K562 (cell line): Measurements from ENCODE around the gene TRAF3. TPM values are rescaled to one million over a fixed set of nuclear protein-coding genes. Genes with fewer than 3 reads are reported as not detected.

Experiments used
- ATAC-seq: fragments of 200-7000 bp; cut with Tn5 transposase; 3 replicates; pipeline ENCODE4 v1.9.1; 2020; ENCODE audit warnings: moderate library complexity
- BruUV-seq: library from RNA; stranded (reverse); fragments of 400-500 nt; replicated peaks from 2 replicates; lab custom pipeline; 2021; lab: Mats Ljungman, UMichigan
- CTCF ChIA-PET: fragments of 300-600 bp; formaldehyde crosslinking; extraction: SDS; loops from one replicate; lab custom pipeline; 2021; ENCODE audit warnings: low intra/inter-chr PET ratio; lab: Yijun Ruan, JAX
- POLR2A ChIA-PET: fragments of 300-600, 350-650 bp; sonication (Branson Sonifier 250); formaldehyde crosslinking; extraction: SDS; loops from one replicate; lab custom pipeline; 2021; ENCODE audit warnings: antibody characterized with exemption, inconsistent platforms; lab: Yijun Ruan, JAX
- DNase-seq, 4 experiments: peaks; one replicate each; pipeline versions ENCODE4 v3.0.0 to v3.0.0-alpha.2; 2011 to 2018; ENCODE audit warnings: low spot score in 3 of 4, mixed read lengths in 3 of 4; ENCODE audit errors: extremely low read depth in 1 of 4
- FAIRE-seq: peaks from 2 replicates; lab custom pipeline; 2011; peaks lifted over from hg19 to GRCh38; lab: Jason Lieb, UNC
- H2AFZ ChIP-seq: 2 replicates; pipeline ENCODE4 v1.6.0; 2011; ENCODE audit warnings: low read depth, low read length, control low read depth, inconsistent platforms
- H3K27ac ChIP-seq: fragments of 200-600 bp; 3 replicates; pipeline ENCODE4 v1.8.0; 2011; ENCODE audit warnings: low read depth, mild to moderate bottlenecking, control low read depth, inconsistent platforms, low read length, moderate library complexity, mixed read lengths; ENCODE audit errors: extremely low read depth
- H3K27me3 ChIP-seq, 2 experiments: fragments of 300-600 bp in 1 of 2; 2 replicates in 1 of 2; 3 replicates in 1 of 2; pipeline versions ENCODE4 v1.6.0 to v1.8.0; 2011; ENCODE audit warnings: inconsistent platforms in 2 of 2, low read length in 2 of 2, mild to moderate bottlenecking in 1 of 2, mixed read lengths in 1 of 2, moderate library complexity in 1 of 2; ENCODE audit not compliant: control insufficient read depth in 2 of 2, insufficient read depth in 2 of 2
- H3K36me3 ChIP-seq: fragments of 300-600 bp; 3 replicates; pipeline ENCODE4 v1.8.0; 2011; ENCODE audit warnings: mild to moderate bottlenecking, low read length, inconsistent platforms; ENCODE audit not compliant: control insufficient read depth, insufficient read depth
- H3K4me1 ChIP-seq, 2 experiments: fragments of 200-600 bp in 1 of 2; replicated peaks in 1 of 2; 2 replicates in 1 of 2; 3 replicates in 1 of 2; pipeline versions ENCODE4 v1.5.1 to v1.8.0; 2011; ENCODE audit warnings: inconsistent platforms in 2 of 2, low read length in 2 of 2, mild to moderate bottlenecking in 1 of 2, mixed read lengths in 1 of 2, moderate library complexity in 1 of 2; ENCODE audit not compliant: control insufficient read depth in 2 of 2, insufficient read depth in 2 of 2
- H3K4me2 ChIP-seq: 2 replicates; pipeline ENCODE4 v1.6.1; 2011; ENCODE audit warnings: low read length, control low read depth, inconsistent platforms, mixed read lengths; ENCODE audit not compliant: insufficient read depth
- H3K4me3 ChIP-seq: fragments of 200-600 bp; sonication (generic), shearing (Covaris generic); 2 replicates; pipeline ENCODE4 v1.5.1; 2016; ENCODE audit warnings: control low read depth, inconsistent platforms
- H3K79me2 ChIP-seq: fragments of 200-600 bp; 3 replicates; pipeline ENCODE4 v1.8.0; 2011; ENCODE audit warnings: low read length, inconsistent platforms; ENCODE audit not compliant: control insufficient read depth, insufficient read depth
- H3K9ac ChIP-seq, 2 experiments: 2 replicates each; pipeline versions ENCODE4 v1.6.0 to v1.6.1; 2011; ENCODE audit warnings: low read depth in 2 of 2, low read length in 2 of 2, control low read depth in 1 of 2, inconsistent platforms in 1 of 2, mild to moderate bottlenecking in 1 of 2, mixed read lengths in 1 of 2; ENCODE audit not compliant: insufficient read depth in 1 of 2
- H3K9me1 ChIP-seq: one replicate; pipeline ENCODE4 v1.6.0; 2011; ENCODE audit warnings: inconsistent platforms, mild to moderate bottlenecking, low read length, moderate library complexity; ENCODE audit not compliant: control insufficient read depth, insufficient read depth
- H3K9me3 ChIP-seq: replicated peaks from 2 replicates; pipeline ENCODE4 v1.5.1; 2011; ENCODE audit warnings: low read depth, low read length, inconsistent platforms; ENCODE audit not compliant: control insufficient read depth, insufficient read depth
- H4K20me1 ChIP-seq: replicated peaks from 2 replicates; pipeline ENCODE4 v1.6.1; 2011; ENCODE audit warnings: low read length, inconsistent platforms, mixed read lengths; ENCODE audit not compliant: control insufficient read depth, insufficient read depth
- ARID2 ChIP-seq: fragments of 450-650 bp; IDR thresholded peaks from 2 replicates; pipeline ENCODE4 v1.6.1; 2017; ENCODE audit warnings: antibody characterized with exemption, mild to moderate bottlenecking
- NFYB ChIP-seq: IDR thresholded peaks from 2 replicates; pipeline ENCODE4 v1.6.1; 2011; ENCODE audit warnings: mild to moderate bottlenecking, moderate library complexity; ENCODE audit not compliant: insufficient read length; ENCODE audit errors: extremely low read depth
- TSC22D4 ChIP-seq: fragments of 450-650 bp; IDR thresholded peaks from 2 replicates; pipeline ENCODE4 v1.6.1; 2016; ENCODE audit warnings: missing genetic modification characterization, missing biosample characterization, control low read depth
- WGBS: fragments of 100-300 bp; shearing (Covaris generic); methylation state at CpG from one replicate; pipeline ENCODE4 v1.1.6; 2016; ENCODE audit warnings: low coverage, mixed read lengths; ENCODE audit not compliant: insufficient coverage; ENCODE audit errors: missing lambda C conversion rate; 5-methylcytosine and 5-hydroxymethylcytosine counted together
- in situ Hi-C: fragments of 300-500 bp; cut with MboI; formaldehyde crosslinking; loops from 4 replicates; pipeline ENCODE4 v1.15.0; 2018; ENCODE audit warnings: inconsistent platforms, mixed read lengths
- intact Hi-C: fragments of 100-400 bp; cut with micrococcal nuclease; formaldehyde crosslinking; loops from 2 replicates; pipeline ENCODE4 v1.14.2; 2022
- polyA plus RNA-seq, 8 experiments: library from polyadenylated mRNA; depleted of rRNA in 4 of 8; stranded (reverse) in 5 of 8; unstranded in 3 of 8; fragments of >200 nt; fragmentation: Nextera tagmentation in 2 of 8; fragmentation: Illumina TruSeq in 1 of 8; extraction: Ambion mirVana in 2 of 8; extraction: Trizol in 1 of 8; gene quantifications; 2 replicates each; pipeline versions ENCODE4 v1.2.1 to v1.2.3, GENCODE V29; 2011 to 2014; ENCODE audit warnings: inconsistent platforms in 1 of 8, missing spikeins in 1 of 8
- total RNA-seq, 7 experiments: library from RNA; depleted of rRNA in 6 of 7; stranded (reverse); fragments of >200 nt in 6 of 7; fragmentation: Illumina TruSeq in 2 of 7; extraction: Trizol in 2 of 7; gene quantifications; 2 replicates each; pipeline versions ENCODE4 v1.2.1 to v1.2.3, GENCODE V29; 2011 to 2021; ENCODE audit warnings: low replicate concordance in 1 of 7
- TF ChIP-seq, protein P1 (sequence below): sonication (generic); formaldehyde crosslinking; IDR thresholded peaks from 2 replicates; pipeline ENCODE4 v1.8.1; 2023; ENCODE audit warnings: mild to moderate bottlenecking, missing genetic modification reagents
- TF ChIP-seq, protein P2 (sequence below): fragments of 450-650 bp; IDR thresholded peaks from one replicate; pipeline ENCODE4 v1.6.1; 2018; ENCODE audit warnings: mild to moderate bottlenecking, moderate library complexity; ENCODE audit not compliant: partially characterized antibody

The TRAF3 gene
- total and polyA plus RNA-seq, 9 of the 15 experiments (the other 6 are each of a cell fraction or from before 2014, with no cell fraction given) = 0.52 to 21.3 (median 9.9) TPM

DNA sequence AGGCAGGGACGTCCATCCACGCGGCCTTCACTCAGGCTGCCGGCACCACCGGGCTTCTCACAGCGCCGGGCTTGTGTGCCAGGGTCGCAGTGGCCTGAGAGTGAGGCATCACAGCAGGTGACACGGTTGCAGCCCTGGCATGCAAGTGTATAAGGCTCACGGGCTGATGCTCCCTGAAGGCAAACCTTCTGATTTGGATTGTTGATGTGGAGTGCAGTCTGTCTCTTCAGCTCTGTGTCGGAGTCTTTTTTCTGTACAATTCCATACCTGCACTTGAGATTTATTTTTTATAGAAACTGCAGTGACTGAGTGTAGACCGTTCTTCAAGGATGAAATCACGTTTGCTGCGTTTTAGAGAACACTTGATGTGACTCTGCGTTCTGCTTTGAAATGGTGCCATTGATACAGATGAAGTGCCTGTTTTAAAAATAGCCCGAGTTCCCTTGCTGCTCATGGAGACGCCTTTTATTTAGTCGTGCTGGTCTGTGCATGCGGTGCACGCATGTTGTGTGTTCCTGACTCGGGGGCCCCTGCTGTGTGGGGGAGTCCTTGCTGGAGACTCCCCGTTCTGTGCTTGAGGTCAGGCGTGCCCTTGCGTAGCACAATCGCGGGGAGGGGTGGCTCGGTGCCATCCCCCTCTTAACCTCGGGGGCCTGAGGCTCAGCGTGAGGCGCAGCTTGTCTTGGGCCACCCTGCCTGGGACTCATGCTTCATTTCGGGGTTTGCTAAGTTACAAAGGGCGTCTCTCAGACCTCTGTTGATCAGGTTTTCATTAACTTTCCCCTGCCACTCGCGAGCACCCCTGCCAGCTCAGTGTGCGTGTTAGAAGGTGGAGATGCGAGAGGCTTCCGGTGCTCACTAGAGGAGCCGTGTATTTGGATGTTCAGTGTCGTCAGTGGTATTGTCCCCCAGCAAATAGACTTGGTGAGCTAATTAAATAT is 123.7 kb downstream of the TRAF3 start:
- Histone ChIP-seq H3K9me3 (no peaks in the 10 kb centered on the region), H3K4me3 (no peak overlapping the region), H4K20me1 (no peaks in the 10 kb centered on the region), H3K9ac (peak overlapping the region in 1 of 2 experiments; percentile 32; a peak in 1 of 4 replicates), H3K9me1 (no peaks in the 10 kb centered on the region), H3K4me1 (peaks cover 0 to 5% of the 10 kb centered on the region in 2 experiments; a peak in 2 of 5 replicates), H3K4me2 (no peak overlapping the region), H3K27ac (no peak overlapping the region), H3K36me3 (peaks cover 14% of the 10 kb centered on the region; the same call in 1 of the 3 replicates), H3K79me2 (no peaks in the 10 kb centered on the region), H2AFZ (no peak overlapping the region), H3K27me3 (no peaks in the 10 kb centered on the region)
- FAIRE-seq (no peak), ATAC-seq (no peak), DNase-seq (peak in 1 of 4 experiments; percentile 1)
- CTCF ChIA-PET = no interaction called here
- in situ Hi-C loops (loop anchor here (25.0 kb wide), 1 partner anchor 389 kb away; the partner anchor contains the start of gene ANKRD9), intact Hi-C loops (no loop called here)
- POLR2A ChIA-PET = no interaction called here
- TF ChIP-seq NFYB (no peak), TSC22D4 (tag) (no peak), ARID2 (no peak)
- TF ChIP-seq, protein P1, sequence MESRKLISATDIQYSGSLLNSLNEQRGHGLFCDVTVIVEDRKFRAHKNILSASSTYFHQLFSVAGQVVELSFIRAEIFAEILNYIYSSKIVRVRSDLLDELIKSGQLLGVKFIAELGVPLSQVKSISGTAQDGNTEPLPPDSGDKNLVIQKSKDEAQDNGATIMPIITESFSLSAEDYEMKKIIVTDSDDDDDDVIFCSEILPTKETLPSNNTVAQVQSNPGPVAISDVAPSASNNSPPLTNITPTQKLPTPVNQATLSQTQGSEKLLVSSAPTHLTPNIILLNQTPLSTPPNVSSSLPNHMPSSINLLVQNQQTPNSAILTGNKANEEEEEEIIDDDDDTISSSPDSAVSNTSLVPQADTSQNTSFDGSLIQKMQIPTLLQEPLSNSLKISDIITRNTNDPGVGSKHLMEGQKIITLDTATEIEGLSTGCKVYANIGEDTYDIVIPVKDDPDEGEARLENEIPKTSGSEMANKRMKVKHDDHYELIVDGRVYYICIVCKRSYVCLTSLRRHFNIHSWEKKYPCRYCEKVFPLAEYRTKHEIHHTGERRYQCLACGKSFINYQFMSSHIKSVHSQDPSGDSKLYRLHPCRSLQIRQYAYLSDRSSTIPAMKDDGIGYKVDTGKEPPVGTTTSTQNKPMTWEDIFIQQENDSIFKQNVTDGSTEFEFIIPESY = no peak
- TF ChIP-seq, protein P2, sequence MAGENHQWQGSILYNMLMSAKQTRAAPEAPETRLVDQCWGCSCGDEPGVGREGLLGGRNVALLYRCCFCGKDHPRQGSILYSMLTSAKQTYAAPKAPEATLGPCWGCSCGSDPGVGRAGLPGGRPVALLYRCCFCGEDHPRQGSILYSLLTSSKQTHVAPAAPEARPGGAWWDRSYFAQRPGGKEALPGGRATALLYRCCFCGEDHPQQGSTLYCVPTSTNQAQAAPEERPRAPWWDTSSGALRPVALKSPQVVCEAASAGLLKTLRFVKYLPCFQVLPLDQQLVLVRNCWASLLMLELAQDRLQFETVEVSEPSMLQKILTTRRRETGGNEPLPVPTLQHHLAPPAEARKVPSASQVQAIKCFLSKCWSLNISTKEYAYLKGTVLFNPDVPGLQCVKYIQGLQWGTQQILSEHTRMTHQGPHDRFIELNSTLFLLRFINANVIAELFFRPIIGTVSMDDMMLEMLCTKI = no peak
- WGBS = 89% methylated on average over 32 of the region's 39 CpGs
- no TSS peak for BruUV-seq
